ENCODE measurements around the gene ERMN. TPM values are rescaled to one million over a fixed set of nuclear protein-coding genes. Genes with fewer than 3 reads are reported as not detected.

Gene ERMN
- total RNA-seq, 1 experiment from 2014 or later, result 0.59 TPM

- no peak for TF ChIP-seq ZSCAN18 (CRISPR knock-in tag; IDR thresholded peaks at IDR 0.05)
- TF ChIP-seq ETV6 (CRISPR knock-in tag; IDR thresholded peaks at IDR 0.05), result no peak
- TF ChIP-seq ZNF138 (CRISPR knock-in tag; conservative IDR thresholded peaks at IDR 0.05), result no peak
Measured at GRCh38 chr2:157324331-157324843, 1.2 kb downstream of the ERMN start (continued).

GRCh38 chr2:157322432-157322831, 3.2 kb downstream of the ERMN start:
- POLR2A ChIA-PET, result no interaction called here
- no peaks in the 10 kb centered on the region for H3K27me3 Mint-ChIP-seq (ENCODE audit: low read depth)
- CTCF ChIA-PET, result interaction anchor here (1.3 to 1.5 kb wide), 2 partner anchors 14 to 20 kb away, joined by 4 to 5 read pairs; no protein-coding TSS in a partner anchor
- no peaks in the 10 kb centered on the region for H3K9me3 Mint-ChIP-seq
- H3K36me3 Mint-ChIP-seq, result no peaks in the 10 kb centered on the region
- TF ChIP-seq NFYB (CRISPR knock-in tag; conservative IDR thresholded peaks at IDR 0.05; ENCODE audit: low read depth), result no peak
- TF ChIP-seq USF2 (CRISPR knock-in tag; IDR thresholded peaks at IDR 0.05), result no peak
- TF ChIP-seq ZNF671 (CRISPR knock-in tag; IDR thresholded peaks at IDR 0.05), result no peak
- no peak for TF ChIP-seq EMX1 (CRISPR knock-in tag; IDR thresholded peaks at IDR 0.05)
- no peak overlapping the region for H3K4me3 Mint-ChIP-seq
- H3K4me1 Mint-ChIP-seq, result peaks cover 46% of the 10 kb centered on the region
- ATAC-seq, result no peak
- H3K27ac Mint-ChIP-seq, result no peak overlapping the region
- no peak for DNase-seq (ENCODE audit: low spot score)

GRCh38 chr2:157321466-157321865, 4.2 kb downstream of the ERMN start:
- Mint-ChIP-seq H3K9me3 (no peaks in the 10 kb centered on the region), H3K4me1 (peaks cover 42% of the 10 kb centered on the region), H3K4me3 (no peak overlapping the region), H3K27ac (no peak overlapping the region), H3K27me3 (ENCODE audit: low read depth) (no peaks in the 10 kb centered on the region), H3K36me3 (no peaks in the 10 kb centered on the region)
- TF ChIP-seq RORB (CRISPR knock-in tag; IDR thresholded peaks at IDR 0.05) (no peak), ATF2 (CRISPR knock-in tag; IDR thresholded peaks at IDR 0.05; ENCODE audit: borderline replicate concordance, low read depth) (no peak), GABPB1 (CRISPR knock-in tag; IDR thresholded peaks at IDR 0.05) (no peak), ZNF396 (CRISPR knock-in tag; IDR thresholded peaks at IDR 0.05; ENCODE audit: borderline replicate concordance) (no peak), ZNF423 (CRISPR knock-in tag; IDR thresholded peaks at IDR 0.05) (no peak), PRDM15 (CRISPR knock-in tag; IDR thresholded peaks at IDR 0.05) (no peak), CREB1 (CRISPR knock-in tag; IDR thresholded peaks at IDR 0.05) (no peak), ZNF532 (CRISPR knock-in tag; IDR thresholded peaks at IDR 0.05; ENCODE audit: borderline replicate concordance) (no peak), MXD4 (CRISPR knock-in tag; IDR thresholded peaks at IDR 0.05; ENCODE audit: borderline replicate concordance) (no peak), MLX (CRISPR knock-in tag; IDR thresholded peaks at IDR 0.05) (no peak), MAX (CRISPR knock-in tag; IDR thresholded peaks at IDR 0.05) (no peak), ZNF425 (CRISPR knock-in tag; conservative IDR thresholded peaks at IDR 0.05) (no peak)
- ChIA-PET POLR2A (no interaction called here), CTCF (interaction anchor here (1.1 to 1.3 kb wide), 2 partner anchors 15 to 19 kb away, joined by 3 to 4 read pairs; no protein-coding TSS in a partner anchor)
- no peak for ATAC-seq
- no peak for DNase-seq (ENCODE audit: low spot score)

All from WTC11 (cell line).